NOMO-1 treated with dmso at 0.1 percent for 144 hours (cell line): ENCODE results near the gene PPM1D.

Experiments used
- DNase-seq: peaks from one replicate; lab custom pipeline; 2025; ENCODE audit not compliant: unreplicated experiment; lab: John Stamatoyannopoulos, UW

Gene PPM1D

DNA sequence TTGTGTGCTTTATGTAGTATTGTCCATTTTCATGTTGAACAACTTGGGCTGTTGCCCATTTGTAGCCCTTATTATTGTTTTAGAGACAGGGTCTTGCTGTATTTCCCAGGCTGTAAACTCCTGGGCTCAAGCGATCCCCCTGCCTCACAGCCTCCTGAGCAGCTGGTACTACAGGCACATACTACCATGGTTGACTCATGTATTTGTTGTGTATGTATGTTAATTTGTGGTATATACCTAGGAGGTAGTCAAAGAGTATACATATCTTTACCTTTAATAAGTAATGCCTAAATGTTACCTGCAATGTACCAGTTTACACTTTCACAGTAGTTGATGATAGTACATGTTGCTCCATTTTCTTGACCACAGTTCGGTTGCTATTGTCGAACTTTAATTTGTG is 18.1 kb downstream of the PPM1D start:
- no peak for DNase-seq

DNA sequence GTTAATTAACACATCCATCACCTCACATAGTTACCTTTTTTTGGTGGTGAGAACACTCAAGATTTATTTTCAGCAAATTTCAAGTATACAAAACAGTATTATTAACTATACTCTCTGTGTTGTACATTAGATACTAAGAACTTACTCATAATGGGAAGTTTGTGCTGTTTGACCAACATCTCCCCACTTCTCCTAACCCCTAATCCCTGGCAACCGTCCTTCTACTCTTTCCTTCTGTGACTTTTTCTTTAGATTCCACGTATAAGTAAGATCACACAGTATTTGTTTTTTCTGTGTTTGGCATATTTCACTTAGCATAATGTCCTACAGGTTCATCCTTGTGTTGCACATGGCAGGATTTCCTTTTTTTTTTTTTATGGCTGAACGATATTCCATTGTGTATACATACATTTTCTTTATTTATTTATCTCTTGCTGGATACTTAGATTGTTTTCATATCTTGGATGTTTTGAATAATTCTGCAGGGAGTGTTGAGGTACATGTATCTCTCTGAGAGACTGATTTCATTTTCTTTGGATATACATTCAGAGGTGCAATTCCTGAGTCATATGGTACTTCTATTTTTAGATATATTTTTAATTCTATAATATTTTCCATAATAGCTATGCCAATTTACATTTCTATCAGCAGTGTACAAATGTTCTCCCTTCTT is 19.0 kb downstream of the PPM1D start:
- no peak for DNase-seq

DNA sequence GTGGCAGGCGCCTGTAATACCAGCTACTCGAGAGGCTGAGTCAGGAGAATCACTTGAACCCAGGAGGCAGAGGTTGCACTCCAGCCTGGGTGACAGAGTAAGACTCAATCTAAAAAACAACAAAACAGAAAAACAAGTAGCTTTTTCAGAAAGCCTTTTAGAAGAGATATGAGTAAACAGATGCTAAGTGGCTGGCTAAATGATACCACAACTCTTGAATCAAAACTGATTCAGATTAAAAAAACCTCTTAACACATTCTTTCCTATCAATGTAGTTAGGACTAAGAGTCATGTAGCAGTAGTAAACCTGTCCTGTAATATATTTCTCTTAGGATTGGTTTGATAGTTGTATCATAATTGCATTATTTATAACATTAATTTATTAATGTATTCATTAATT is 23.0 kb downstream of the PPM1D start:
- no peak for DNase-seq

- no peak for DNase-seq
Measured at GRCh38 chr17:60623415-60623814, 23.4 kb downstream of the PPM1D start.

GRCh38 chr17:60627124-60627523 is 27.1 kb downstream of the PPM1D start:
- no peak for DNase-seq

GRCh38 chr17:60628252-60628889 is 28.4 kb downstream of the PPM1D start:
- DNase-seq, result no peak

DNA sequence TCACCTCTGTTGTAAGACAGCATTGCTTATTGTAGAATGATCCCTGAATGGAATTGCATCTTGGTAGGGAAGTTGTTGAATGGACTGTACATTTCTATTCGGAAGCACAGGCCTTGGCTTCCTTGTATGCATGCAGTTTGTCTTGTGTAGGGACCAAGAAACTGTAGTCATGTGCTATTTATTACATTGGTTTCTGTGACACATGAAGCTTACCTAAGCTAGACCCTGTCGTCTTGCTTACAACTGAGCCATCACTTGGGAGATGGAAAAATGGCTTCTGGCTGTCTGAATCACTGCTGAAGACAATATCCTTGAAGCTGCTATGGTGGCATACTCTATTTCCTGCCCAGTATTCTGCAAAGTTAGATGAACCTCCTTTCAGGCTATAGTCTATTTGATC is 29.1 kb downstream of the PPM1D start:
- DNase-seq, result no peak

DNA sequence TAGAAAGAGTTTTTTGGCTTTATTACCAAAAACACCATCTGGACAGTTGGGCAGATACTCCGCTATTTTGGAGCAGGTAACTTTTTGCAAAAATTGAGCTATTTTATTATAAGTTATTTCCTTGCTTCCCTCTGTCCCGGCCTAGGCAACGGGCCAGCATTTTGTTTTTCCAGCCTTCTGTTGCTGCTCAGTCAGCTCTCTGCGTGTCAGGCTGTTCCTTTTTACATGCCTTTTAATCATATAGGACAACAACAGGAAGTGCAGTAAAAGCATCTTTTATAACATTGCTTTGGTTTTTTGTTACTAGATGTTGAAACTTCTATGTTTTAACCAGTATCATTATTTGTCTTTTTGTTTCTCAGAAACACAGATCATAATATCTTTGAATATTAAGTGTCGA is 30.4 kb downstream of the PPM1D start:
- no peak for DNase-seq

- DNase-seq, result no peak
Measured at GRCh38 chr17:60631119-60631518, 31.1 kb downstream of the PPM1D start.

- DNase-seq, result no peak
Measured at GRCh38 chr17:60637683-60638082, 37.7 kb downstream of the PPM1D start.

GRCh38 chr17:60639019-60639330 is 39.0 kb downstream of the PPM1D start:
- no peak for DNase-seq

DNA sequence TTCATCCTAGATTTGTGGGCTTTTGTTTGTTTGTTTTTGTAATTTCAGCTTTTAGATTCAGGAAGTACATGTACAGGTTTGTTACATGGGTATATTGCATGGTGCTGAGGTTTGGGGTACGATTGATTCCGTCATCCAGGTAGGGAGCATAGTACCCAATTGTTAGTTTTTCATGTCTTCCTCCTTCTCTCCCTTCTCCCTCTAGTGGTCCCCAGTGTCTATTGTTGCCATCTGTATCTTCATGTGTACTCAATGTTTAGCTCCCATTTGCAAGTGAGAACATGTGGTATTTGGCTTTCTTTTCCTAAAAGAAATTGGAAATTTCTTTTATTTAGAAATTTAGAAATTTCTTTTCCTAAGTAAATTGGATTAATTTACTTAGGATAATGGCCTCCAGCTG is 40.5 kb downstream of the PPM1D start:
- no peak for DNase-seq

DNA sequence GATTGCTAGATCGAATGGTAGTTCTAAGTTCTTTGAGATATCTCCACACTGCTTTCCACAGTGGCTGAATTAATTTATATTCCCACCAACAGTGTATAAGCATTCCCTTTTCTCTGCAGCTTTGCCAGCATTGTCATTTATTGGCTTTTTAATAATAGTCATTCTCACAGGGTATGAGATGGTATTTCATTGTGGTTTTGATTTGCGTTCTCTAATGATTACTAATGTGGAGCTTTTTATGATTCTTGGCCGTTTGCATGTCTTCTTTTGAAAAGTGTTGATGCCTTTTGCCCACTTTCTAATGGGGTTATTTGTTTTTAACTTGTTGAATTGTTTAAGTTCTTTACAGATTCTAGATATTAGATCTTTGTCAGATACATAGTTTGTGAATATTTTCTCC is 41.1 kb downstream of the PPM1D start:
- no peak for DNase-seq

DNA sequence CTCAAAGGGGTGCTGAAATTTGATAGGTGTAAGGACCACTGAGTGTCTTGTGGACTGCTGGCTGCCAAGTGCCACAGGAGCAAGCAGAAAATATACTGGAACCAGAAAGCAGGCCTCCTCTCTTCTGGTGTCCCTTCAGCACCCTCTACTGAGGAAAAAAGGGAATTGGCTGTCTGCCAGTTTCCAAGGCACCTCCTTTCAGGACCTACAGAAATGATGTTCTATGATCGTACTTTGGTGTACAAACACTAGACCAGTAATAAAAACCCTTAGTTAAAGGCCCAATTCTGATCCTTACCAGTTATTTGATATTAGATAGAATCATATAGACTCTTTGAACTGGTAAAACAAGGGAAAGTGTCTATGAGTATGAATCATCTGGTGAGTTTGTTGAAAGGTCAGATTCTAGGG is 41.8 kb downstream of the PPM1D start:
- no peak for DNase-seq

DNA sequence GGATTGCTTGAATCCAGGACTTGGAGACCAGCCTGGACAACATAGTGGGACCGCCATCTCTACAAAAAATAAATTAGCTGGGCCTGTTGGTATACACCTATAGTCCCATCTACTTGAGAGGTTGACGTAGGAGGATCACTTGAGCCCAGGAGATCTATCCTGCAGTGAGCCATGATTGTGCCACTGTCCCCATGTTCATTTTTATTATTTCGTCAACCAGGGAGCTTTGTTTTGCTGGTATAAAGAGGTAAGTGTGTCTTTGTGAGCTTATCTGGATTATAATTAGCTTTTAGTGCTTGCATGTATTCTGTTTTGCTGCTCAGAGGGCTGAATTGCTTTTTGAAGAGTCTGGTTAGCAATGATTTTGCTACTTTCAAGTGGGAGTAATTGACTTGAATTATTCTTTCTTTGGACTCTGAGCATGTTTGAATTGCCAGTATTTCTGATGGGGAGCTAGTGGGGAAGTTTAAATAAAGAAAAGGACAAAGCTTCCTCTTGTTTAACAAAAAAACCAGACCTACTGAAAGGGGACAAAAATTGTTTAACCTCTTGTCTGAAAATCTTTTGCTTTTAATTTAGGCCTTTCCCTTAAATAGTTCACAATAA is 46.0 kb downstream of the PPM1D start:
- DNase-seq, result no peak

DNA sequence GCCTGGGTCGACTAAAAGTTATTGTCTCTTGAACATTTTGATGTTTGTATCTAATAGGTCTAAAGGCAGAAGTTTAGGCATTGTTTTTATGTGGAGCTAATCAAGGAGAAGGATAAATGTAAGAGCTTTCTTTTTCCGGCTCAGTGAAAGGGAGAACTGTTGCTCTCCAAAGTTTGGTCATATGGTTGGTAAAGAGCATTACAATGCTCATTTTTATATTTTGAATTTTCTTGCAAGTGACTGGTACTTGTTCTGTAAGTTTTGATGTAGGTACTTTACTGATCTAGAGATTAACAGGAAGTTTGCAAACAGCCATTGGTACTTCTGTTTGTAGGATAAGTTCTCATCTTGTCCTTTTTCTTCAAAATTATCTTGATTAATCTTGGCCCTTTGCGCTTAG is 46.7 kb downstream of the PPM1D start:
- DNase-seq, result no peak

DNA sequence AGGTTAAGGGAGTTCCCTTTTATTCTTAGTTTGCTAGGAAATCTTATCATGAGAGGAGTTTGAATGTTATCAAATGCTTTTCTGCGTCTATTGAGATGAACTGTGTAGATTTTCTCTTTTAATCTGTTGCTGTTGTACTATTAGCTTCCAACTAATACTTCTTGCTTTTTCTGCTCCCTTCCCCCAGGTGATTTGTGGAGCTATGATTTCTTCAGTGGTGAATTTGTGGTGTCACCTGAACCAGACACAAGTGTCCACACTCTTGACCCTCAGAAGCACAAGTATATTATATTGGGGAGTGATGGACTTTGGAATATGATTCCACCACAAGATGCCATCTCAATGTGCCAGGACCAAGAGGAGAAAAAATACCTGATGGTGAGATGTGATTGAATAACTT is 47.7 kb downstream of the PPM1D start:
- no peak for DNase-seq

DNA sequence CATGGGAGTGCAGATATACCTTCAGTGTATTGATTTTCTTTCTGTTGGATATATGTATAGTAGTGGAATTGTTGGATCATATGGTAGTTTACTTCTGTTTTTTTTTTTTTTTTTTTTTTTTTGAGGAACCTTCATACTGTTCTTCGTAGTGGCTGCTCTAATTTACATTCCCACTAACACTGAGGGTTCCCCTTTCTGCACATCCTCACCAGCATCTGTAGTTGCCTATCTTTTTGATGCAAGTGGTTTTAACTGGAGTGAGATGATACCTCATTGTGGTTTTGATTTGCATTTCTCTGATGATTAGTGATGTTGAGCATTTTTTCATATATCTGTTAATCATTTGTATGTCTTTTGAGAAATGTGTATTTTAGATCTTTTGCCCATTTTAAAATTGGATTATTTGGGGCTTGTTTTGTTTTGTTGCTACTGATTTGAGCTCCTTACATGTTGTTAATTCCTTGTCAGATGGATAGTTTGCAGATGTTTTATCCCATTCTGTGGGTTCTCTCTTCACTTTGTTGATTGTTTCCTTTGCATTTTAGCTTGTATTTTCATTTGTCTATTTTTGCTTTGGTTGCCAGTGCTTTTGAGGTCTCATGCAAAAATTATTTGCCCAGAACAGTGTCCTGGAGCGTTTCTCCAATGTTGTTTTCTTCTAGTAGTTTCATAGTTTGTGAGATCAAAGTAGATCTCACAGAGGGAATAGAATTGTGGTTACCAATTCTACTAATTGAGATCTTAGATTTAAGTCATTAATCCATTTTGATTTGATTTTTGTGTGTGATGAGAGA is 52.7 kb downstream of the PPM1D start:
- no peak for DNase-seq

DNA sequence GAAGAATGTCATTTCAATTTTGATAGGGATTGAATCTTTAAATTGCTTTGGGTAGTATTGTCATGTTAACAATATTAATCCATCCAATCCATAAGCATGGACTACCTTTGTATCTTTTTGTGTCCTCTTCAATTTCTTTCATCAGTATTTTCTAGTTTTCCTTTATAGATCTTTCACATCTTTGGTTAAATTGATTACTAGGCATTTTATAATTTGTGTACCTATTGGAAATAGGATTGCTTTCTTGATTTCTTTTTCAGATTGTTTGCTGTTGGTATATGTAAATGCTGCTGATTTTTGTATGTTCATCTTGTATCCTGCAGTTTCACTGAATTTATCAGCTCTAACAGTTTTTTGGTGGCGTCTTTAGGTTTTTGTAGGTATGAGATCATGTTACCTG is 53.6 kb downstream of the PPM1D start:
- DNase-seq, result no peak

GRCh38 chr17:60656499-60656898 is 56.5 kb downstream of the PPM1D start:
- DNase-seq, result no peak

DNA sequence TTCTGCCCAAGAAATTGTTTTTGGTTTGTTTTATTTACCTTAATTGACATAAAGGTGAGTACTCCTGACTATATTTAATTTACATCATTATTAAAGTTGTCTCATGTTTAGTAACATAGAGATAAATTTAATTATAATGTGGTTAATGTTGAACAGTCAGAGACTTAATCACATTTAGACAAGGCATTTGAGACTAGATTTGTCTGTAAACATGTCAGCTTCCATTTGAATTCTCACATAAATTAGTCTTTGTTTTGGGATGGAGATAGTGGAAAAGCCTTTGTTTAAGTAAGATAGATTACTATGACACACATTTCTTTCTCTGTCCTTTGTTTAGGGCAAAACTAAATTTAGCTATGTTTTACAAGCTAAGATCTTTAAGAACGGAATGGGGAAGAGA is 59.2 kb downstream of the PPM1D start:
- no peak for DNase-seq

DNA sequence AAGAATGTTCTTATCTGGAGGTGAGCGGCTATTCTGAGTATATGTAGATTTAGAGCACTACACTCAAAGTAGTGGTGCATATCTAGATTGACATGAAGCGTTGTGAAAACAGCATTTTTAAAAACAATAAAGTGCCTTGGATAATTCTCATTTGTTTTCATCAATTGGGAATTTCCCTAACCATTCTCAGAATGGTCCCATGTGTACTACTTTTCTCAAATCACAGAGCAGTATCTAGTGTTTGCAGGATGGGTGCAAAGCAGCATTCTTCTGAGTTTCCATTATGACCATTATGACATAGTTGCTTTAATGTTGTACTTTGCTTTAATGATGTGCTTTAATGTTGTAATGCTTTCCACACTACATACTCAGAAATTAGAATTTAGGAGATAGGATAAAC is 61.5 kb downstream of the PPM1D start:
- DNase-seq, result no peak
